ENCODE data around the gene ADAM33. TPM values are rescaled to one million over a fixed set of nuclear protein-coding genes. Genes with fewer than 3 reads are reported as not detected.

ADAM33 gene
- total RNA-seq, 1 donor from 2014 or later = not detected

- no peak for DNase-seq (ENCODE audit: low read depth)
- TF ChIP-seq, protein P1, sequence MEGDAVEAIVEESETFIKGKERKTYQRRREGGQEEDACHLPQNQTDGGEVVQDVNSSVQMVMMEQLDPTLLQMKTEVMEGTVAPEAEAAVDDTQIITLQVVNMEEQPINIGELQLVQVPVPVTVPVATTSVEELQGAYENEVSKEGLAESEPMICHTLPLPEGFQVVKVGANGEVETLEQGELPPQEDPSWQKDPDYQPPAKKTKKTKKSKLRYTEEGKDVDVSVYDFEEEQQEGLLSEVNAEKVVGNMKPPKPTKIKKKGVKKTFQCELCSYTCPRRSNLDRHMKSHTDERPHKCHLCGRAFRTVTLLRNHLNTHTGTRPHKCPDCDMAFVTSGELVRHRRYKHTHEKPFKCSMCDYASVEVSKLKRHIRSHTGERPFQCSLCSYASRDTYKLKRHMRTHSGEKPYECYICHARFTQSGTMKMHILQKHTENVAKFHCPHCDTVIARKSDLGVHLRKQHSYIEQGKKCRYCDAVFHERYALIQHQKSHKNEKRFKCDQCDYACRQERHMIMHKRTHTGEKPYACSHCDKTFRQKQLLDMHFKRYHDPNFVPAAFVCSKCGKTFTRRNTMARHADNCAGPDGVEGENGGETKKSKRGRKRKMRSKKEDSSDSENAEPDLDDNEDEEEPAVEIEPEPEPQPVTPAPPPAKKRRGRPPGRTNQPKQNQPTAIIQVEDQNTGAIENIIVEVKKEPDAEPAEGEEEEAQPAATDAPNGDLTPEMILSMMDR (conservative IDR thresholded peaks at IDR 0.05; ENCODE audit: low read depth, low read length) = no peak
- H3K4me3 ChIP-seq (ENCODE audit: low read depth, low read length) = no peak overlapping the region
These were observed 5.8 kb upstream of the ADAM33 start for GRCh38 chr20:3687655-3688054.

DNA sequence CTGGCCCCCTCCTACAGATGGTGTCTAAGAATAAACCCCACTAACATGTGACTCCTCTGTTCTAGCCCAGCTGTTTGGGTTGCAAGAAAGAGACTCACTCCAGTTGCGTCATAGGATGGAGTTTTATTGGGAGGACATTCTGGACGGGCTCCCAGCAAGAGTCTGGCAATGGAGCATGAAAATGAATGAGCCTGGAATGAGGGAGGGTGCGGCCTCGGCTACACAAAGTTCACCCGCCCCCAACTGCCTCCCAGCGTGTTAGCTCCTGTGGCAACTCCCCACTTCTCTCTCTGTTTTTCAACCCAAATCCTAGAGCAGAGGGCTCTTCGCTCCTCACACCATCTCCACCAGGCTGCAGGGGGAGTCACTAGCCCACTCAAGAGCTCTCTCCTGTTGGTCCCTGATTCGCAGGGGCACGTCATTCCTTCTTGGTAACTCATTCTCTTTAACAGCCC, 5.1 kb upstream of the ADAM33 start:
- H3K4me3 ChIP-seq (ENCODE audit: low read depth, low read length) = no peak overlapping the region
- TF ChIP-seq, protein P1 (conservative IDR thresholded peaks at IDR 0.05; ENCODE audit: low read depth, low read length) = peak; percentile 15
- DNase-seq (ENCODE audit: low read depth) = peak; percentile 64

- H3K4me3 ChIP-seq (ENCODE audit: low read depth, low read length) = no peak overlapping the region
- no peak for DNase-seq (ENCODE audit: low read depth)
- TF ChIP-seq, protein P1 (conservative IDR thresholded peaks at IDR 0.05; ENCODE audit: low read depth, low read length) = no peak
These were observed 4.6 kb upstream of the ADAM33 start for GRCh38 chr20:3686421-3686820.

DNA sequence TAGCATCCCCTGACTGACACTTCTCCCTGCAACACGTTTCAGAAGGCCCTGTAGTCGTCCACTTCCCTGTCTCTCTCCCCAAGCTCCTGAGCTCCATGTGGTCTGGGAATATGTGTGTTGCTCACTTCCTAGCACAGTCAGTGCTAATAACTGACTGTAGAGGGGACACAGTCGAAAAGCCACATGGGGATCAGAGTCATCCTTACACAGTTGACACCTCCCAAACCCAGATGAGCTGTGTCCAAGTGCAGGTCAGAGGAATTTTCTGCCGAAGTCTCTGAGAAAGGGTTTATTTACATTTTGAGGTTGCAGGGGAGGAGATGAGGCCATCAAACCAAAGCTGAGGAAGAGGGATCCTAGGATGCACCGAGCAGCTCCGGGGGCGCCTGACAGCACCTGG, 3.5 kb upstream of the ADAM33 start:
- no peak for DNase-seq (ENCODE audit: low read depth)
- TF ChIP-seq, protein P1 (conservative IDR thresholded peaks at IDR 0.05; ENCODE audit: low read depth, low read length) = no peak
- no peak overlapping the region for H3K4me3 ChIP-seq (ENCODE audit: low read depth, low read length)

DNA sequence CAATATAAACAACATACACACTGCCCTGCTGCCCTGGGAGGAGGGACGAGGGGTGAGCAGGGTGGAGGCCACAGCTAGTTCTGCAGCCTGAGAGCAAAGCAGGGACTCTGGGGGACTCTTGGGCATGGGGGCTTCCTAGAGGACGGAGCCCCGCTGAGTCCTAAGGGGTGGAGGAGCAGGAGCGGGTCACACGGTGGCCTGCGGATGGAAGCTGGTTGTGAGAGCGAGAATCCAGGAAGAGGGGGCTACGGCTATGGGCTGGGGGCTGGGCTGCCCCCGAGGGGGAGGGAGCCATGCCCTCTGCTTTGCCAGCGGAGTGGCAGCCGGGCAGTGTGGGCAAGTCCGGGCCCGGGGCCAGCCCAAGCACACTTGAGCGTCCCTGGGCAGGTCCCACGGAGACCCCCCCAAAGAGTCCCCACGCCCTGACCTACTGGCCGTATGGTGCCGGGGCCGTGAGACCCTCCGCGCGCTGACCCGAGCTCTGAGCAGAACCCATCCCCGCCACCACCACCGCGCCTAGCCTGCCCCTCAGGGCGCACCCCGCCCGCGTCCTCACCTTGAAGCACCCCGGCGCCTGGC, 369 bp downstream of the ADAM33 start:
- H3K4me3 ChIP-seq (ENCODE audit: low read depth, low read length) = no peak overlapping the region
- TF ChIP-seq, protein P1 (conservative IDR thresholded peaks at IDR 0.05; ENCODE audit: low read depth, low read length) = no peak
- DNase-seq (ENCODE audit: low read depth) = no peak

GRCh38 chr20:3680701-3681351, 984 bp downstream of the ADAM33 start:
- TF ChIP-seq, protein P1 (conservative IDR thresholded peaks at IDR 0.05; ENCODE audit: low read depth, low read length) = no peak
- H3K4me3 ChIP-seq (ENCODE audit: low read depth, low read length) = no peak overlapping the region

More at GRCh38 chr20:3680701-3681351, 984 bp downstream of the ADAM33 start:
- no peak for DNase-seq (ENCODE audit: low read depth)

Measured in epithelial cell of proximal tubule (primary cell).